Stimulated activated CD4-positive, alpha-beta T cell treated with anti-CD3 and anti-CD28 coated beads, Interleukin-4, amount 100 ng/mL, for 4 hours (primary cell): ENCODE results near the gene NUAK1.

Experiments used
- DNase-seq, 2 experiments: peaks; one replicate each; pipeline ENCODE4 v3.0.0-alpha.2; 2020

NUAK1 gene

DNA sequence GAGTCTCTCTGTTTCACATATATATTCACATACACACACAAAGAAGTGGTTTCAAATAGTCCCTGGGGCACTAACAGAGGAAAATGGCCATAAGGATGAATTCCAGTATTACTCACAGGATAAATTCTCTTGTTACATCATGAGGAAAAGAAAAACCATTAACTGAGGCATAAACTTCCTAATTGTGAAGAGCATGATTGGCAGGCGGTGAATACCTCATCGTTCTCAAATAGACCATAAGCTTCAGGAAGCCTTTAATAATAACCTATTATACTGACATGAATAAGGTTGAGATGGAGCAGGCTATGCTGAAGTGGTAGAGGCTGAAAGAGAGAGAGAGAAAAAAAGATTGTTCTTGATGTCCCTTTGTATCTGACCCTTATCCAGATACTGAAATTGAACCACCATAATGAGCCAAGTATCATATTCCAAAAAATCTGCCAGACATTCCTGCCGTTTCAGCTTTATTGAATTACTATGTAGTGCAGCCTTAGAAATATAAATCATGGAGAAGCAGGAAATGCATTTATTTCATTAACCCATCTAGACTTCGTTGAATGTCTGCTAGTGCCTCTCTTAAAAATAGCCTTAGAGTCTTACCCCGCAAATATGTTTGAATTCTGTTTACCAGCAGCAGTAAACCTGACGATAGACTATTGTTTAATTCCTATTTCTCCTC is 86.8 kb downstream of the NUAK1 start:
- DNase-seq: no peak

DNA sequence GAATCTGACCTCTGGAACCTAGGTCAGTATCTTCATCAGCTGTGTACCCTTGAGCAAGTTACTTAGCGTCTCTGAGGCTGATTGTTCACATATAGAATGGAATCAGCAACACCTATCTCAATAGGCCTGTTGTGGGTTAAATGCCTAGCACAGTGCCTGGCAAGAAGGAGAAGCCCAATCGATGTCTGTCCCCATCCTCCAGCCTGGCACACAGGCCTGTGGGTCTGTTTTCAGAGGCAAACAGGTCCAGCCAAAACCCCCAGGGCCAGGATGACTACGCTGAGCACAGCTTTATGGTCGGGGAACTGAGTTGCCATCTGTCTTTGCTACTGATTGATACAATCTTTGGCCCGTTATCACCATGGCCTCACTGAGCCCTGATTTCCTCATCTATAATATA is 89.2 kb downstream of the NUAK1 start:
- DNase-seq: no peak

DNA sequence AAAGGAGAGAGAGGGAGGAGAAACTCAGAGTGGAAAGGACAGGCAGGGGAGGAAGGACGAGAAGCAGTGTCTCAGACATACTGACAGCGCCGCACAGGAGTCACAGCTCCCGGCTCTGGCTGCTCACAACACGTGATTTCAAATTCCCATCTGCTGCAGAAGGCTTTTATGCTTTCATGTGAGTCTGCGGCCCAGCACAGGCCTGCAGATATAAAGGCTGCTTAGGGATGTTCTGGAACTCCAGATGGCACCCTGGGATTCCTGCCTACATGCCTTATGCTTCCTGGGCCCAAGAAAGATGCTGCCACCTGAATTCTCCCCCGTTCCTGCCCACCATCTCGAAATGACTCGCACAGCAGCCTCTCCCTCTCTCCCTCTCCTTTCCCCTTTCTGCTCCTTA is 89.6 kb downstream of the NUAK1 start:
- DNase-seq: no peak

DNA sequence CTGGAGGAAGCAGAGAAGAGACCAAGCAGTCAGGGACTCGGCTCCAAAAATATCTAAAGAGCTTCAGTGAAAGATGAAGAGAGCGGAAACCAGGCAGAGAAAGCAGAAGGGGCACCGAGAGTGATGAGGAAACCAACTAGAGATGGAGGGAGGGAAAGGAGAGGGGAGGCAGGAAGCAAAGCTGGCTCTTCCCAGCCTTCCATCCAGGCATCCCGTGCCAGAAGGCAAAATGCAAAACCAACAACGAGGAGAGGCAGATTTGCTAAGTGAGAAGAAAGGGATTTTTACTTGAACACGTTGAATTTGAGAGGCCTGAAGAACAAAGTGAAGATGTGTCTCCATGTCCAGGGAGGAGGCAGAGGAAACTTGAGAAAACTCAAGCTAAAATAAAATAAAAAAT is 90.1 kb downstream of the NUAK1 start:
- DNase-seq: no peak

DNA sequence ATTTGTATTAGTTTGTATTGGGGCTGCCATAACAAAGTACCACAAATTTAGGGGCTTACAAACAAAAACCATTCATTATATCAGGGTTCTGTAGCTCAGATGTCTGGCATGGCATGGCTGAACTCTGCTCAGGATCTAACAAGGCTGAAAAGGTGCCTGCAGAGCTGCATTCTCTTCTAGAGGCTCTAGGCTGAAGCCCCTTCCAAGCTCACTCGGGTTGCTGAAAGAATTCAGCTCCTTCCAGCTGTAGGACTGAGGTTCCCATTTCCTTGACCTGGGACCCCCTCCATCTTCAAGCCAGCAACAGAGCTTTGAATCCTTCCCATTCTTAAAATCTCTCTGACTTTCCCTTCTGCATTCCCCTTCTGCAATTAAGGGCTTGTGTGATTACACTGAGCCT is 90.7 kb downstream of the NUAK1 start:
- no peak for DNase-seq

DNA sequence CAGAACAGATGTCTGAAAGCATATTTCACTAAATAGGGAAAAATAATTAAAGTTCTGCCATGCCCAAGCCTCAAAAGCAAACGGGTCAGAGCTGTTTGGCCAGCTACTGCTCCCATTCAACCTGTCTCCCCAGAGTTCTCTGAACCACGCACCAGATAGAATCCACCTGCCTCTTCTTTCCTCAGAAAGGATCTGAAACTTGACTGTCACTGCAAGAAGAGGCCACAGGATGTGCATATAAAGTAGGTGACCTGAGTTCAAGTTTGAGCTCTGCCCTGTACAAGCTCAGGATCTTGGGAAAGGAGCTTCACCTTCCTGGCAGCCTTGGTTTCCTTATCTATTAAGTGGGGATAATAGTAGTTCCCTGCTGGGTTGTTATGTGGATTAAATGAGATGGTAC is 91.8 kb downstream of the NUAK1 start:
- DNase-seq: no peak

DNA sequence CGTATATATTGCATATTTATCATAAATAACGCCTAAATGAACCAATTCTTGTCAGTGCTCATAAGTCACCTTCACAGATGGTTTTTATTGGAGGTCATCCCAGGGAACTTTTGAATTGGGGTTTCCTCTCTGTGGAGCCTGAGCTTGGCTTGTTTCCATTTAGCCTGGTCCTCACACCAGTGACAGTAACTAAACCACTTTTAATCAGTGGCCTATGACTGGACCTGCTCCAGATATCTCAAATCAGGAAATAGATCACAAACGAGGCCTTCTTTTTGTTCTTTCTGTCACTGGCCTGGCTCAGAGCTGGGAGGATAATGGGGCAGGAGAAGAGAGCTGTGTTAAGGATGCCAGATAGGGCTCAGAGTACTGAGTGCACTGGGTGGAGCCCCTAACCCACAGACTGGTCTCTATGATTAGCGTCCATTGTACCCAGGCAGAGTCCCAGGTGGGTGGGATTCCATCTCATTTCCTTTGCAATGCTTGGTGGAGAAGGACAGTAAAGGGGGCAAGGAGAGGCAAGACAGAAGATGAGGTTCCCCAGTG is 92.4 kb downstream of the NUAK1 start:
- no peak for DNase-seq

DNA sequence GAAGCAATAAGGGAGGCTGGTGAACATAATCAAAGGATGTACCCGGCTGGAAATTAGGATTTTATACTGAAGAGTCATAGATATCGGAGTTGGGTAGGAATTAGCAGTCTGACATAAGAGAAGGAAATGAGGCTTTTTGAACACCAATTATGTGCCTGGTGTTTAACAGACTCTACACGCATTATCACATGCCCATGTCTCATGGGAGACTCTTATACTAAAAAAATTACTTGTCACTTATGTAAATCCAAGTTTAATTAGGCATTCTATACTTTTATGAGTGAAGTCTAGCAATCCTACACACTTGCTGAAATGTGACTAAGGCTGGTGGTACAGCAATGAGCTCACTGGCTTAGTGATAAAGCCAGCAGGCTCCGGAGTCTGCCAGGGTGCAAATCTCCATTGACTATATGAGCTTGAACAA is 93.5 kb downstream of the NUAK1 start:
- no peak for DNase-seq

DNA sequence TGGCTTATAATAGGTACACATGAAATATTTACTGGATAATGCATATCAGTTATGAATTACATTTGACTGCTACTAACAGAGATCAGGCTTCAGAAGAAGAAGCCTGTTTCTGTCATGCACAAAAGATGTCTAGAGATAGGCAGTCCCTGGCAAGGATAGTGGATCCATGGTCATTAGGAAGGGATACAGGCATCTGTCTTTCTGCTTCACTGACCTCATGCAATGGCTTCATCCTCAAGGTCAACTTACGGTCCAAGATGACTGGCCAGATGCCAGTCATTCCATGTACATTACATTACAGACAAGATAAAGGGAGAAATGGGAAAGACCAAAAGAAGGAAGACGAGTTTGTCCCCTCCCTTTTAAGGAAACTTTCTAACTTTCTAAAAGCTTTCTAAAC is 94.0 kb downstream of the NUAK1 start:
- DNase-seq: no peak

DNA sequence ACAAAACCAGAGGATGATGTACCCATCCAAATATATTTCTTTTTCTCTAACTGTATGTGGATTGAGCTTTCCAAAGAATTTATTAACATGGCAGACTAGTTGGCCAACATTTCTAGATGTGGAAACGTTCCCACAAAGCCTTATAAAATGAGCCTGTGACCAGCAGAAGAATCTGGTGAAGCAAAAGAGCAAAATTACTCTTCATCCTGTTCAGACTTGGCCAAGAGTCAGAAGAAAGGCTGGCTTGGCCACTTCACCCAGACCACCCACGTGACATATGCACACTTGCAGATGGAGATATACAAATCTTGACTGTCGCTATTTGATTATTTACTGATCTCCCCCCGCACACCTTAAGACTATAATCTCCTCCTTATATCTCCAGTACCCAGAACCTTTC is 96.7 kb downstream of the NUAK1 start:
- no peak for DNase-seq

DNA sequence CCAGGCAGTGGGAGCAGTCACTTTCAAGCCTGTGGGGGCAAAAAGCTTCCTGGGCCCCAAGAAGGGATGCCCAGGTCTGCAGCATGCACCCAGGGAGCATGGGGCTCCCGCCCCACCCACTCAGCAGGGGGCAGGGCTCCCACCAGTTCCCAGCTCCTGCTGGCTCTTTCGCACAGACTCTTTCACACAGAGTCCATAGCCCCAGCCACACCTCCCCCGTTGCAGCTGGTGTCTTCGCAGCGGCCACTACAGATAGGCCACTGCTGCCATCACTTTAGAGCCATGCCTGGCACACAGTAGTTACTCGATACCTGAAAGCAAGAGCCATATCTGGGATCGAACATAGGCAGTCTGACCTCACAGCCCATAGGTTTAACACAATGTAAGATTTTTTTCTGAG is 98.2 kb downstream of the NUAK1 start:
- DNase-seq: no peak

DNA sequence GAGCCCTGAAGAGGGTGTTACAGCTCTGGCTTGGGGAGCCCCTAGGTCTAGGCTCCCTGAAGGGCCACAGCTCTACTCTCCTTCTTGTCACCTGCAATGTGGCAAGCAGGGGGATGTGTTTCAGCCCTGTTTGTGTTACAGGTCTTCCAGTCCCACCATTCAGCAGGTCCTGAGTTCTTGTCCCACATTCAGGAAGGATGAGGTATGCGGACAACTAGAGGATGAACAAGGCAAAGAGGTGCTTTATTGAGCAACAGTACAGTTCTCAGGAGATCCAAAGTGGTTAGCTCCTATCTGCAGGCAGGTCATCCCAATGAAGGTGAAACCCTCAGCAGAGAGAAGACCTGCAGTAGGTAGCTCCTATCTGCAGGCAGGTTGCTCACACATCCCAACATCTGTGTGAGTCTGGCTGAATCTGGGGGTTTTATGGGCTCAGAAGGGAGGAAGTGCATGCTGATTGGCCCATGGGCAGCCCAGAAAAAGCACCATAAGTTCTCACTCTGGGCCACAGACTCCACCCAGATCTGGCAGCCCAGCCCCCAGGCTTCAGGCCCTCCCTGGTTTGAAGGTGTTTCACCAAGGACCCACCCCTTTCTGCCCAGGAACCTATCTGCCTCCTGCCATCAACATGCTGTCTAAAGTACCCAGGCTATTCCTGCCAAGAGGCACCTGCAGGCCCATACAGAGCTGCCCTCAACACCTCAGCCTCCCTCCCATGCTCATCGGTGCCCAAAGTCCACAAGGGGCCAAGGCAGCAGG is 98.9 kb downstream of the NUAK1 start:
- DNase-seq: no peak

DNA sequence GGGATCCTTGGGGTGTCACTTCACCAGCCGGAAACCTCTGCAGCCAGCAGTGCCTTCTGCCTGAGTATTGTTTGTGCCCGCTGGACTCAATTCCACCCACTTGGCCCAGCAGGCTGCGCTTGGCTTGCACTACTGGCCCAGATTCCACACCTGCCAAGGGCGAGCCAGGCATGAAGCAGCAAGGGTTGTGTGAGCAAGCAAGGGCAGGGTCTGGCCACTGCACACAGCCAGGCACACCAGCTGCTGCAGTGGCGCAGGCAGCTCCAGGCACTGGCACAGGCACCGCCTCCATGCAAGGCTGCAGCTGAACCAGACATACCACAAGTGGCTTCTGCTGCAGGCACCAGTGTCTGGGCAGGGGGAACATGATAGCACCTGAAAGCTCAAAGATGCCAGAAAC is 99.5 kb downstream of the NUAK1 start:
- no peak for DNase-seq

DNA sequence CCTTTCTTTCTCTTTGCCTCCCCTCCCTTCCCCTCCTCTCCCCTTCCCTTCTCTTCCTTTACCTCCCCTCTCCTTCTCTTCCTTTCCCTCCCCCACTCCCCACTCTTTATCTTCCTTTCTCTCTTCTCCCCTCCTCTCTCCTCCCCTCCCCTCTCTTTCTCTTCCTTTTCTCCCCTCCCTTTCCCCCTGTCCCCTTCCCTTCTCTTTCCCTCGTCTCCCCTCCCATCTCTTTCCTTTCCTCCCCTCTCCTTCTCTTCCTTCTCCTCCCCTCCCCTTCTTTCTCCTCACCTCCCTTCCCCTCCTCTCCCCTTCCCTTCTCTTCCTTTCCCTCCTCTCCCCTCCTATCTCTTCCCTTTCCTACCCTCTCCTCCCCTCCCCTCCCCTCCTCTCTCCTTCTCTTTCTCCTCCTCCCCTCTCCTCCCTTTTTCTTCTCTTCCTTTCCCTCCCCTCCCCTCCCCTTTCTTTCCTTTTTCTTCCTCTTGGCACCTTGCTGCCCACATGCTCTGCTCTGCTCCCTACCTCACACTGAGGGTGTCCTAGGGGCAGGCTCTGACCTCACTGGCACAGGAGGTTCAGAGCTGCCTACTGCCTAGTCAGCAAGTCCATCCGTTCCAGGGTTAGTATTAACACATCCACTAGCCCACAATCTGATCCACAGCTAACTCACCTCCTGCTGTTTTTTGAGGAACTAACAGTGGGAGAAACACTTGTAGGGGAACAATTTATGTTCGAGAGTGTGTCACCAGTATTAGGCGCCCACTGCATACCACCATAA is 101.0 kb downstream of the NUAK1 start:
- no peak for DNase-seq

DNA sequence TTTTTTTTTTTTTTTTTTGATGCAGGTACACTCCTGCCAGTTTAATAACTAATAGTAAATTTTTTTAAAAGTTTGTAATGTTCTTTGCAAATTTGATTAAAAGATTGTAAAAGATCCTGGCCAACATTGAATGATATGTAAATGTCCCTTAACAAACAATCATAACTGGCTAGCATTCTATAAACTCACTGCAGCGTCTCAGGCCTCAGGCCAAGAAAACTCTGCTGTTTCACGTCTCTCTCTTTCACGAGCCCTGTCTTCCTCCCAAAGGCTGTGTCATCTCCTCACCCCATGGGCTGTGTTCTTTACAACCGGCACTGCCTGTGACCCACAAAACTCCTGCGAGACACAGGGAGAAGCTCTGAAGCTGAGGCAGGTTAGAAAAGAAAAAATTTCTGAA is 103.3 kb downstream of the NUAK1 start:
- no peak for DNase-seq

DNA sequence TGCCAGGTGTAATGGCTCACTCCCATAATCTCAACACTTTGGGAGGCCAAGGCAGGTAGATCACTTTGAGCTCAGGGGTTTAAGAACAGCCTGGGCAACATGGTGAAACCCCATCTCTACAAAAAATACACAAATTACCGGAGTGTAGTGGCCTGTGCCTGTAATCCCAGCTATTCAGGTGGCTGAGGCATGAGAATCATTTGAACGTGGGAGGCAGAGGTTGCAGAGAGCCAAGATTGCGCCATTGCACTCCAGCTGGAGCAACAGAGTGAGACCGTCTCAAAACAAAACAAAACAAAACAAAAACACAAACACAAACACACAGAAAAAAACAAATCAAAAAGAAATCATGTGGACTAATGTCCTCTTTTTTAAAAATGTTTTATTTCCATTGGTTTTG is 104.4 kb downstream of the NUAK1 start:
- no peak for DNase-seq

DNA sequence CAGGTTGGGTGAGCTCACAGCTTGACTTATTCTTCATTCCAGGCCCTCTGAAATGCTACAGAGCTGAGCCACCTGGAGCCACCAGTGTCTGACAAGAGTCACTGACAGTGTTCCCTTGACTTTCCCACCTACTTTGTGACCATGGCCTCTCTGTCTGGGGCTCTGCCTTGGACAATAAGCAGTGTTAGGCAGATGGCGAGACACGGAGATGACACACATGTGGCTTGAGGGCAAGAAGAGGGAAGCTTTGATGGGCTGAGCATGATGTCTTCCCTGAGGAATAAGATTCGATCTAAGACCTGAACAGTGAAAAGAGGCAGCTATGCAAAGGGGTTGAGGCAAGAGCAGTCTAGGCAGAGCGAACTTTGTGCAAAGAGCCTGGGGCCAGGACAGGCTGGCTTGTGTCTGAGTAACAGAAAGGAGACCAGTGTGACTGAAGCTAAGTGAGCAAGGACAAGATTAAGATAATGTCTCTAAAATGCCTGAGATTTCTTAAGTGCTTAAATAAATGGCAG is 105.5 kb downstream of the NUAK1 start:
- no peak for DNase-seq

DNA sequence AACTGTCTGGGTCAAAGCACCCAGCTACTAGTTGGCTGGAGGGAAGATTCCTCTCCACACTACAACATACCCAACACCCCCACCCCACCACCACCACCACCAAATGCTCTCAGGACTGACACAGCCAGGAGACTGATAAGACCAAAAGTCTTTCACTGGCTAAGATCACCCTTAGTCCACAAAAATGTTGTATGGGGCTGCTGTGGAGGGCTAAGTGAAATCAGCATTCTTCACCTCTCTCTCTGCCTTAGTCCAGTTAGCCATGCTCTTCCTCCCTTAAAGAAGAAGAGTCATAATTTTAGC is 106.2 kb downstream of the NUAK1 start:
- DNase-seq: no peak

DNA sequence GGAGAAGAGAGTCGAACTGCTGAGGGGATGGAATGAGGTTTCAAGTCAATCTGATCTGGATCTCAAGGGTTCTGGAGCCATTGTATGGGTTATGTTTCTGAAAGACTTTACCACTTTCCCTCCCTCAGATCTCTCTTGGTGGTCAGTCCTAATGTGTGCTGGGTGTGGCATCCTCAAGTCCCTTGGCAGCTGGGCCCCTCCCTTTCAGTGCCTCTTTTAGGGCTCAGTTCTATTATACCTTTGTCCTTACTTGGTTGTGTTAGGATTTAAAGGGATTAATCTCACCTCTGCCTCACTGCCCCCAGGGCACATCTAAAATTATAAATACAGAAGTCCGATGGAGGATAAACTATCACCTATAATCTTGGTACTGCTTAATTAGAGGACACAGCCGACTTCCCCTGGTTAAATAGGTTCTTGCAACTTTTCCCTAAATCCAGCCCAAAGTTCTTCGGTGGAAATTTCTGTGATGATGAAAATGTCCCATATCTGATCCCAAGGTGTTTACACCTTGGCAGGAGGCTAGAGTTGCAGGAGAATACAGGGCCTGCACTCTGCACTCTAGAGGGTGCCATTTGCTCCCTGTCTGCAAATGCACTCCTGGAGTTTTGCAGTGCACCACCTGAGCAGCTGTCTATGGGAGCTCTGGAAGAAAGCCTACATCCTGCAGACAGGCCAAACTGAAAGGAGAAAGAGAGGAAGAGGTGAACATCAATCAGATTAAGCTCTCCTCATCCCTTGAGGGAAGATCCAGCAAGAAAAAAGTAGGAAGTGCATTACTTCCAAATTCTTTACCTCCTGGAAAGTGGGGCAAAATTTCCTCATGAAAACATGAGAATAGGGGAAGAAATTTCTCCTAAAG is 106.8 kb downstream of the NUAK1 start:
- no peak for DNase-seq

DNA sequence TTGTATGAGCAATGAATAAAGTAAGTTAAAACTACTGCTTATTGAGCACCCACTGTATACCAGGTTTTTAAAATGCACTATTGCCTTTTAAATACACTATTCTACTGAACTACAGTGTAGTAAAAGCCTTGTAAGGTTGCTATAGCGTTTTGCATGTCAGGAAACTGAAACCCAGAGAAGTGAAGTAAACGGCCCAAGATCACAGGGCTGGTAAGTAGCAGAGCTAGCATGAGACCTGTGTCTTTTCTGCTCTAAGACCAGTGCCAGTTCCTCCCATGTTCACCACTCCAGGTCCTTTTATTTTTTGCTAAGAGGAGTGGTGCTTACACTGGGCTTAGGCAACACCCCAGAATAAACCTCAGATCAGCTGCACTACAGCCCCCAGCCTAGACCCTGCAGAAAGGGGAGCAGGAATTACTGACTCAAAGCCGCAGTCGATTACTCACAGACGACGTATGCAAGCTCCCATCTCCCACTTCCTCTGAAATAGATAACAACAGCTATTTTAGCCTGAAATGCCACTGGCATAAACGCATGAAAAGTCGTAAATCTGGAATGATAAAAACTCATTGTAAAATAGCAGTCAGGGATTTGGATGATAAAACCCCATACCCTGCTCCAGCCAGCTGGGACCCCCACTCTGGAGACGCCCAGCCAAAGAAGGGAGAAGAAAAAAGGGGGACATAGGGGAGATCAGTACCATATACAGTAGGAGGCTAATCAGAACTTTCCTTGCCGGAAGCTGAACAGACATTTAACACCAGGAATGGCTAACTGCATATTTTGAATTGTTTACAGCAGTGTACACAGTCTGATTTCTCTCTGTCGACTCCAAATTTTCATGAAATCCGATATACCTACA is 108.3 kb downstream of the NUAK1 start:
- no peak for DNase-seq

DNA sequence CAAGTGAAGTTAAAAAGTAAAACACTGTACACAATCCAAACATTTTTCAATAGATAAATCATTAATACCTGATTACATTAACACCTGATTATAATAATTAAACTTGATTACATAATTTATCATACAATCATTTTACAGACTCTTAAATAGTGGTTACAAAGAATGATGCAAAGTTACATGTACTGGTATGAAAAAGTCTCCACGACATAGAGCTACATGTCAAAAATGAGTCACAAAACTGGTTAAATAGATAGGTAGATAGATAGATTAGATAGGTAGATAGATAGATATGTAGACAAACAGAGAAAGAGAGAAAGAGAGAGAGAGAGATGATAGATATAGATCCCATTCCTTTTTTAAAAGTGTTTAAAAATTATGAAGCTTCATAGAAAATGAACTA is 109.2 kb downstream of the NUAK1 start:
- DNase-seq: no peak

DNA sequence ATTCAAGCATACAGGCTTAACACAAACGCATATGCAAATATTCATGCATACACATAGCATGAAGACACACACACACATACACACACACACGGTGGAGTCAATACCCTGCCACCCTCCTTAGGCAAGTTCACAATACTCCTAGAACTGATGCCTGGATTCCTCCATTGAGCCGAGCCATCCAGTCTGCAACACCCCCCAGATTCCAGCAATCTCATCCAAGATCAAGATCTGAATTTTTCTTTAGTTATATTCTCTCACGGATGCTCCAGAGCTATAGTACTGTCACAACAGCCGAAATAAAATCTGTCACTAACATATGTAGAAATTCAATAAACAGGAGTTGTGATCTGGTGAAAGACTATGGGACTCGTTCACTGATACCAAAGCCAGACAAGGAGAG is 110.8 kb downstream of the NUAK1 start:
- no peak for DNase-seq
